T-helper 2 cell treated with Interferon-gamma antibody and Interleukin-4, amounts not matched to agents 5 μg/mL and 100 μg/mL, for 36 hours (primary cell): ENCODE measurements around the gene HK1.
A peak's percentile ranks its signal among the peaks of the same experiment; 100 is the strongest.

Experiments
- DNase-seq: peaks from one replicate; pipeline ENCODE4 v3.0.0; 2021; ENCODE audit warnings: low spot score
- H3K27ac Mint-ChIP-seq: one replicate; pipeline ENCODE4 v1.8.0; 2021; ENCODE audit warnings: mild to moderate bottlenecking, mixed read lengths
- H3K27me3 Mint-ChIP-seq: one replicate; pipeline ENCODE4 v1.8.0; 2021; ENCODE audit warnings: low read depth, mixed read lengths
- H3K36me3 Mint-ChIP-seq: one replicate; pipeline ENCODE4 v1.8.0; 2021; ENCODE audit warnings: low read depth, mixed read lengths
- H3K4me1 Mint-ChIP-seq: one replicate; pipeline ENCODE4 v1.8.0; 2021; ENCODE audit warnings: low read depth, mixed read lengths
- H3K4me3 Mint-ChIP-seq: one replicate; pipeline ENCODE4 v1.8.0; 2022; ENCODE audit warnings: mild to moderate bottlenecking, moderate library complexity, mixed read lengths
- H3K9me3 Mint-ChIP-seq: one replicate; pipeline ENCODE4 v1.8.0; 2021; ENCODE audit warnings: mixed read lengths

HK1 gene

GRCh38 chr10:69402386-69402785, 124.1 kb downstream of the HK1 start:
- Mint-ChIP-seq H3K27ac (no peak overlapping the region), H3K36me3 (peaks cover 41% of the 10 kb centered on the region)

GRCh38 chr10:69403066-69403465, 124.8 kb downstream of the HK1 start:
- Mint-ChIP-seq H3K27ac (no peak overlapping the region), H3K9me3 (no peaks in the 10 kb centered on the region), H3K36me3 (peaks cover 41% of the 10 kb centered on the region), H3K4me3 (no peak overlapping the region), H3K4me1 (peaks cover 5% of the 10 kb centered on the region), H3K27me3 (no peaks in the 10 kb centered on the region)
- DNase-seq: no peak

More at GRCh38 chr10:69402386-69402785, 124.1 kb downstream of the HK1 start:
- no peaks in the 10 kb centered on the region for H3K27me3 Mint-ChIP-seq
- H3K4me3 Mint-ChIP-seq: no peak overlapping the region
- no peaks in the 10 kb centered on the region for H3K9me3 Mint-ChIP-seq
- DNase-seq: no peak
- peaks cover 2% of the 10 kb centered on the region for H3K4me1 Mint-ChIP-seq

- H3K4me1 Mint-ChIP-seq: peaks cover 9% of the 10 kb centered on the region
- no peak overlapping the region for H3K27ac Mint-ChIP-seq
- peaks cover 38% of the 10 kb centered on the region for H3K36me3 Mint-ChIP-seq
- DNase-seq: no peak
- no peaks in the 10 kb centered on the region for H3K27me3 Mint-ChIP-seq
- H3K4me3 Mint-ChIP-seq: no peak overlapping the region
- H3K9me3 Mint-ChIP-seq: no peaks in the 10 kb centered on the region
Observed at GRCh38 chr10:69403519-69403918, 125.2 kb downstream of the HK1 start.

- H3K4me1 Mint-ChIP-seq: peaks cover 13% of the 10 kb centered on the region
- no peak for DNase-seq
- H3K4me3 Mint-ChIP-seq: no peak overlapping the region
- peaks cover 30% of the 10 kb centered on the region for H3K36me3 Mint-ChIP-seq
- no peaks in the 10 kb centered on the region for H3K9me3 Mint-ChIP-seq
- H3K27ac Mint-ChIP-seq: no peak overlapping the region
- no peaks in the 10 kb centered on the region for H3K27me3 Mint-ChIP-seq
Observed at GRCh38 chr10:69404786-69405185, 126.5 kb downstream of the HK1 start.

GRCh38 chr10:69405221-69405620, 126.9 kb downstream of the HK1 start:
- no peak for DNase-seq
- Mint-ChIP-seq H3K9me3 (no peaks in the 10 kb centered on the region), H3K4me1 (peaks cover 16% of the 10 kb centered on the region), H3K27ac (no peak overlapping the region), H3K27me3 (no peaks in the 10 kb centered on the region), H3K36me3 (peaks cover 28% of the 10 kb centered on the region), H3K4me3 (no peak overlapping the region)

- H3K36me3 Mint-ChIP-seq: peaks cover 18% of the 10 kb centered on the region
- H3K27ac Mint-ChIP-seq: peak overlapping the region; percentile 41
- no peak overlapping the region for H3K4me3 Mint-ChIP-seq
- H3K4me1 Mint-ChIP-seq: peaks cover 19% of the 10 kb centered on the region
- no peaks in the 10 kb centered on the region for H3K9me3 Mint-ChIP-seq
- no peaks in the 10 kb centered on the region for H3K27me3 Mint-ChIP-seq
- DNase-seq: no peak
Observed at GRCh38 chr10:69406302-69406811, 128.1 kb downstream of the HK1 start.

- no peak for DNase-seq
- no peaks in the 10 kb centered on the region for H3K27me3 Mint-ChIP-seq
- H3K4me3 Mint-ChIP-seq: no peak overlapping the region
- H3K9me3 Mint-ChIP-seq: no peaks in the 10 kb centered on the region
- peaks cover 14% of the 10 kb centered on the region for H3K36me3 Mint-ChIP-seq
- peak overlapping the region; percentile 41 for H3K27ac Mint-ChIP-seq
- peaks cover 19% of the 10 kb centered on the region for H3K4me1 Mint-ChIP-seq
Observed at GRCh38 chr10:69406816-69407580, 128.7 kb downstream of the HK1 start.

GRCh38 chr10:69407621-69408301, 129.5 kb downstream of the HK1 start:
- H3K36me3 Mint-ChIP-seq: peaks cover 8% of the 10 kb centered on the region
- H3K9me3 Mint-ChIP-seq: no peaks in the 10 kb centered on the region
- no peak for DNase-seq

GRCh38 chr10:69408318-69409175, 130.3 kb downstream of the HK1 start:
- Mint-ChIP-seq H3K4me3 (peak overlapping the region; percentile 84), H3K9me3 (no peaks in the 10 kb centered on the region), H3K36me3 (peaks cover 3% of the 10 kb centered on the region), H3K4me1 (peaks cover 21% of the 10 kb centered on the region), H3K27ac (peak overlapping the region; percentile 83), H3K27me3 (no peaks in the 10 kb centered on the region)
- DNase-seq: peak; percentile 87

More at GRCh38 chr10:69407621-69408301, 129.5 kb downstream of the HK1 start:
- Mint-ChIP-seq H3K4me1 (peaks cover 19% of the 10 kb centered on the region), H3K4me3 (peak overlapping the region; percentile 42), H3K27ac (no peak overlapping the region), H3K27me3 (no peaks in the 10 kb centered on the region)

GRCh38 chr10:69409176-69409495, 130.8 kb downstream of the HK1 start:
- DNase-seq: no peak
- Mint-ChIP-seq H3K4me1 (peaks cover 21% of the 10 kb centered on the region), H3K27me3 (no peaks in the 10 kb centered on the region), H3K4me3 (no peak overlapping the region), H3K36me3 (peaks cover 2% of the 10 kb centered on the region), H3K9me3 (no peaks in the 10 kb centered on the region), H3K27ac (no peak overlapping the region)

- Mint-ChIP-seq H3K27ac (no peak overlapping the region), H3K4me1 (peaks cover 21% of the 10 kb centered on the region), H3K36me3 (no peaks in the 10 kb centered on the region), H3K9me3 (no peaks in the 10 kb centered on the region), H3K27me3 (no peaks in the 10 kb centered on the region), H3K4me3 (no peak overlapping the region)
- no peak for DNase-seq
Observed at GRCh38 chr10:69409968-69410367, 131.7 kb downstream of the HK1 start.

GRCh38 chr10:69410487-69410886, 132.2 kb downstream of the HK1 start:
- DNase-seq: no peak
- Mint-ChIP-seq H3K9me3 (no peaks in the 10 kb centered on the region), H3K27ac (peak overlapping the region; percentile 38), H3K36me3 (no peaks in the 10 kb centered on the region), H3K27me3 (no peaks in the 10 kb centered on the region), H3K4me3 (no peak overlapping the region), H3K4me1 (peaks cover 21% of the 10 kb centered on the region)

GRCh38 chr10:69411476-69411875, 133.2 kb downstream of the HK1 start:
- H3K36me3 Mint-ChIP-seq: no peaks in the 10 kb centered on the region
- no peak for DNase-seq
- H3K4me1 Mint-ChIP-seq: peaks cover 21% of the 10 kb centered on the region
- no peak overlapping the region for H3K27ac Mint-ChIP-seq
- H3K27me3 Mint-ChIP-seq: no peaks in the 10 kb centered on the region
- no peaks in the 10 kb centered on the region for H3K9me3 Mint-ChIP-seq
- no peak overlapping the region for H3K4me3 Mint-ChIP-seq
